ENCODE data around the gene PLK2.

DNA sequence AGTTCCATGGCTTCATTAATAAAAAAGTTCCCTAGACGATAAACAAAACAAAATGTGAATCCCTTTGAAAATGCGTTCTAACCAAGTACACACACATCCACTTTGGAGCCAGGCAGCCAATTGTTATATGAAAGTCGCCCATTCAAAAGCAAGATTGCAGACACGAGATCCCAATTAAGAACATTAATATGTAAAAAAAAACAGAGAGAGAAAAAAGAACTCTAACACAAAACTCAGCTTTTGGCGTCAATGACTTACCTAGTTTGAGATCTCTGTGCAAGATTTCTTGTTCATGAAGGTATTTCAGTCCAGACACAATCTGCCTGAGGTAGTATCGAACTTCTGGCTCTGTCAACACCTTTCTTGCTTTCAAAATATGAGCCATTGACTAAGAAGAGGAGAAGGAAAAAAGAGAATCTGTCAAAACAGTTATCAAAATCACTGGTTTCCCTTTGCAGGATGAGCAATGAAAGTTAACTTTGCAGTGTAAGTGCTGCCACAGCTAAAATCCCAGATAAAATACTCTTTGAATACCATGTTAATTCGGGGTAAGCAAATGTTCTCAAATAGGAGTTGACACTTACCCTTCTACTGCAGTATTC, 1.6 kb downstream of the PLK2 start:
- TF ChIP-seq POLR2AphosphoS5 (IDR thresholded peaks at IDR 0.05; ENCODE audit: low read depth, low read length) (no peak), SIN3A (IDR thresholded peaks at IDR 0.05; ENCODE audit: borderline replicate concordance, insufficient read depth, low read length) (no peak), TAF1 (IDR thresholded peaks at IDR 0.05; ENCODE audit: borderline replicate concordance, insufficient read depth, low read length) (no peak)
- TF ChIP-seq, protein P1, sequence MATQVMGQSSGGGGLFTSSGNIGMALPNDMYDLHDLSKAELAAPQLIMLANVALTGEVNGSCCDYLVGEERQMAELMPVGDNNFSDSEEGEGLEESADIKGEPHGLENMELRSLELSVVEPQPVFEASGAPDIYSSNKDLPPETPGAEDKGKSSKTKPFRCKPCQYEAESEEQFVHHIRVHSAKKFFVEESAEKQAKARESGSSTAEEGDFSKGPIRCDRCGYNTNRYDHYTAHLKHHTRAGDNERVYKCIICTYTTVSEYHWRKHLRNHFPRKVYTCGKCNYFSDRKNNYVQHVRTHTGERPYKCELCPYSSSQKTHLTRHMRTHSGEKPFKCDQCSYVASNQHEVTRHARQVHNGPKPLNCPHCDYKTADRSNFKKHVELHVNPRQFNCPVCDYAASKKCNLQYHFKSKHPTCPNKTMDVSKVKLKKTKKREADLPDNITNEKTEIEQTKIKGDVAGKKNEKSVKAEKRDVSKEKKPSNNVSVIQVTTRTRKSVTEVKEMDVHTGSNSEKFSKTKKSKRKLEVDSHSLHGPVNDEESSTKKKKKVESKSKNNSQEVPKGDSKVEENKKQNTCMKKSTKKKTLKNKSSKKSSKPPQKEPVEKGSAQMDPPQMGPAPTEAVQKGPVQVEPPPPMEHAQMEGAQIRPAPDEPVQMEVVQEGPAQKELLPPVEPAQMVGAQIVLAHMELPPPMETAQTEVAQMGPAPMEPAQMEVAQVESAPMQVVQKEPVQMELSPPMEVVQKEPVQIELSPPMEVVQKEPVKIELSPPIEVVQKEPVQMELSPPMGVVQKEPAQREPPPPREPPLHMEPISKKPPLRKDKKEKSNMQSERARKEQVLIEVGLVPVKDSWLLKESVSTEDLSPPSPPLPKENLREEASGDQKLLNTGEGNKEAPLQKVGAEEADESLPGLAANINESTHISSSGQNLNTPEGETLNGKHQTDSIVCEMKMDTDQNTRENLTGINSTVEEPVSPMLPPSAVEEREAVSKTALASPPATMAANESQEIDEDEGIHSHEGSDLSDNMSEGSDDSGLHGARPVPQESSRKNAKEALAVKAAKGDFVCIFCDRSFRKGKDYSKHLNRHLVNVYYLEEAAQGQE (IDR thresholded peaks at IDR 0.05; ENCODE audit: insufficient read depth in 1 of 2, low read depth in 2 of 2, low read length in 2 of 2): no peak

All from PFSK-1 (cell line).